SK-N-SH (cell line): Measurements from ENCODE around the gene KLHL41. TPM values are rescaled to one million over a fixed set of nuclear protein-coding genes. Genes with fewer than 3 reads are reported as not detected.

Source experiments
- CTCF ChIA-PET: fragments of 300-600, 350-600 bp; formaldehyde crosslinking; extraction: SDS; loops from one replicate; lab custom pipeline; 2021; lab: Yijun Ruan, JAX
- POLR2A ChIA-PET: fragments of 350-600 bp; sonication (Branson Sonifier 250); formaldehyde crosslinking; extraction: SDS; loops from one replicate; lab custom pipeline; 2020; ENCODE audit warnings: antibody characterized with exemption, inconsistent platforms; lab: Yijun Ruan, JAX
- DNase-seq: peaks from one replicate; pipeline ENCODE4 v3.0.0; 2012
- H2AFZ ChIP-seq: fragments of 200-600 bp; sonication (generic); 2 replicates; pipeline ENCODE4 v1.8.1; 2016; ENCODE audit warnings: antibody characterized with exemption, mild to moderate bottlenecking, low read depth
- H3F3A ChIP-seq: fragments of 200-600 bp; sonication (generic); replicated peaks from 2 replicates; pipeline ENCODE3; 2016; ENCODE audit warnings: antibody characterized with exemption, mild to moderate bottlenecking; ENCODE audit not compliant: insufficient read depth
- H3K27ac ChIP-seq, 2 experiments: fragments of 200-500 bp in 1 of 2; fragments of 200-600 bp in 1 of 2; sonication (Bioruptor generic) in 1 of 2; sonication (generic), shearing (Covaris generic) in 1 of 2; 2 replicates each; pipeline versions ENCODE4 v1.5.1 to v1.6.1; 2014 to 2016; ENCODE audit warnings: low read depth in 2 of 2, inconsistent platforms in 1 of 2, low read length in 1 of 2, mild to moderate bottlenecking in 1 of 2, mixed read lengths in 1 of 2
- H3K27me3 ChIP-seq: fragments of 200-600 bp; sonication (generic), shearing (Covaris generic); 2 replicates; pipeline ENCODE4 v1.6.1; 2016; ENCODE audit warnings: mixed run types; ENCODE audit not compliant: insufficient read depth
- H3K36me3 ChIP-seq, 2 experiments: fragments of 200-500 bp in 1 of 2; fragments of 200-600 bp in 1 of 2; sonication (Bioruptor generic) in 1 of 2; sonication (generic) in 1 of 2; replicated peaks in 1 of 2; 2 replicates each; pipeline versions ENCODE3 to v1.5.1; 2014 to 2016; ENCODE audit warnings: low read length in 1 of 2, mild to moderate bottlenecking in 1 of 2; ENCODE audit not compliant: insufficient read depth in 2 of 2, control insufficient read depth in 1 of 2
- H3K4me1 ChIP-seq, 2 experiments: fragments of 200-500 bp in 1 of 2; fragments of 200-600 bp in 1 of 2; sonication (Bioruptor generic) in 1 of 2; sonication (generic), shearing (Covaris generic) in 1 of 2; 2 replicates each; pipeline versions ENCODE4 v1.5.1 to v1.6.1; 2014 to 2016; ENCODE audit warnings: low read depth in 1 of 2, low read length in 1 of 2, mixed run types in 1 of 2; ENCODE audit not compliant: insufficient read depth in 2 of 2, control insufficient read depth in 1 of 2
- H3K4me2 ChIP-seq: fragments of 200-600 bp; sonication (generic), shearing (Covaris generic); 2 replicates; pipeline ENCODE4 v1.6.1; 2017; ENCODE audit warnings: mixed run types
- H3K4me3 ChIP-seq, 2 experiments: fragments of 200-500 bp in 1 of 2; fragments of 200-600 bp in 1 of 2; sonication (Bioruptor generic) in 1 of 2; sonication (generic), shearing (Covaris generic) in 1 of 2; 2 replicates each; pipeline versions ENCODE4 v1.5.1 to v1.8.1; 2014 to 2016; ENCODE audit warnings: low read depth in 2 of 2, inconsistent platforms in 1 of 2, low read length in 1 of 2, mild to moderate bottlenecking in 1 of 2, mixed read lengths in 1 of 2, moderate library complexity in 1 of 2
- H3K79me2 ChIP-seq: fragments of 200-600 bp; sonication (generic); 2 replicates; pipeline ENCODE4 v1.8.1; 2017; ENCODE audit warnings: mild to moderate bottlenecking; ENCODE audit not compliant: insufficient read depth
- H3K9ac ChIP-seq: fragments of 200-600 bp; sonication (generic); 2 replicates; pipeline ENCODE4 v1.6.1; 2017; ENCODE audit warnings: mixed run types
- H3K9me2 ChIP-seq: fragments of 200-600 bp; sonication (generic); 2 replicates; pipeline ENCODE4 v1.6.1; 2017; ENCODE audit warnings: mixed run types
- H3K9me3 ChIP-seq: fragments of 200-600 bp; sonication (generic); 2 replicates; pipeline ENCODE4 v1.6.1; 2017; ENCODE audit warnings: mixed run types, mild to moderate bottlenecking, moderate library complexity
- H4K20me1 ChIP-seq: fragments of 200-600 bp; sonication (generic); 2 replicates; pipeline ENCODE4 v1.6.1; 2017; ENCODE audit warnings: mild to moderate bottlenecking, mixed run types; ENCODE audit not compliant: insufficient read depth
- CHD2 ChIP-seq: fragments of 150-350 bp; IDR thresholded peaks from 2 replicates; pipeline ENCODE4 v1.6.1; 2018; ENCODE audit warnings: low read length; ENCODE audit not compliant: partially characterized antibody
- CTCF ChIP-seq: fragments of 200-600 bp; sonication (generic); IDR thresholded peaks from 2 replicates; pipeline ENCODE4 v1.6.1; 2017; ENCODE audit warnings: antibody characterized with exemption, mild to moderate bottlenecking, moderate library complexity
- ELF1 ChIP-seq: IDR thresholded peaks from 2 replicates; pipeline ENCODE4 v1.4.0; 2012
- EP300 ChIP-seq, 2 experiments: IDR thresholded peaks; 2 replicates each; pipeline versions ENCODE4 v1.4.0 to v1.6.1; 2012; ENCODE audit warnings: borderline replicate concordance in 1 of 2, low read depth in 1 of 2, low read length in 1 of 2
- EZH2phosphoT487 ChIP-seq: fragments of 200-600 bp; sonication (generic); IDR thresholded peaks from 2 replicates; pipeline ENCODE4 v1.6.1; 2017; ENCODE audit warnings: low read depth, mixed run types, mild to moderate bottlenecking, antibody characterized with exemption, moderate library complexity, borderline replicate concordance
- FOSL2 ChIP-seq: IDR thresholded peaks from 2 replicates; pipeline ENCODE4 v1.4.0; 2012; ENCODE audit warnings: low read depth, mild to moderate bottlenecking, moderate library complexity, borderline replicate concordance
- FOXJ3 ChIP-seq: sonication (generic); formaldehyde crosslinking; IDR thresholded peaks from 2 replicates; pipeline ENCODE4 v1.5.1; 2020; ENCODE audit warnings: mild to moderate bottlenecking, missing genetic modification reagents
- FOXM1 ChIP-seq: IDR thresholded peaks from 2 replicates; pipeline ENCODE4 v1.4.0; 2012; ENCODE audit warnings: low read depth, mild to moderate bottlenecking
- GATA2 ChIP-seq: sonication (generic); formaldehyde crosslinking; IDR thresholded peaks from 2 replicates; pipeline ENCODE4 v1.5.0; 2020; ENCODE audit warnings: mild to moderate bottlenecking, missing genetic modification reagents
- IRF3 ChIP-seq: fragments of 150-350 bp; IDR thresholded peaks from 2 replicates; pipeline ENCODE4 v1.6.1; 2016; ENCODE audit warnings: mild to moderate bottlenecking, low read depth, low read length
- MXI1 ChIP-seq: IDR thresholded peaks from 2 replicates; pipeline ENCODE4 v1.6.1; 2012; ENCODE audit warnings: mild to moderate bottlenecking, low read depth, low read length, improper control_type of control experiment
- NRF1 ChIP-seq: IDR thresholded peaks from 2 replicates; pipeline ENCODE4 v1.6.1; 2012; ENCODE audit warnings: low read depth, mild to moderate bottlenecking, low read length
- RAD21 ChIP-seq: IDR thresholded peaks from 2 replicates; pipeline ENCODE4 v1.6.1; 2012; ENCODE audit warnings: mild to moderate bottlenecking, low read length
- RFX5 ChIP-seq: IDR thresholded peaks from 2 replicates; pipeline ENCODE4 v1.6.1; 2012; ENCODE audit warnings: mild to moderate bottlenecking, improper control_type of control experiment, low read length
- RXRA ChIP-seq: IDR thresholded peaks from 2 replicates; pipeline ENCODE4 v1.4.0; 2012; ENCODE audit warnings: low read depth, mild to moderate bottlenecking, borderline replicate concordance
- TCF12 ChIP-seq: IDR thresholded peaks from 2 replicates; pipeline ENCODE4 v1.4.0; 2012
- TEAD4 ChIP-seq: IDR thresholded peaks from 2 replicates; pipeline ENCODE4 v1.4.0; 2012; ENCODE audit warnings: mild to moderate bottlenecking, borderline replicate concordance; ENCODE audit not compliant: insufficient read depth
- USF1 ChIP-seq: IDR thresholded peaks from 2 replicates; pipeline ENCODE4 v1.4.0; 2012; ENCODE audit warnings: low read depth, borderline replicate concordance
- YY1 ChIP-seq: IDR thresholded peaks from 2 replicates; pipeline ENCODE4 v1.4.0; 2012; ENCODE audit warnings: low read depth, mild to moderate bottlenecking
- ZBTB33 ChIP-seq: IDR thresholded peaks from 2 replicates; pipeline ENCODE4 v1.4.0; 2012; ENCODE audit warnings: low read depth, borderline replicate concordance
- polyA plus RNA-seq, 3 experiments: library from polyadenylated mRNA; depleted of rRNA; stranded (reverse); fragments of >200 nt; gene quantifications; 2 replicates each; pipeline ENCODE4 v1.2.3, GENCODE V29; 2012

KLHL41 gene
- polyA plus RNA-seq, 1 of the 3 experiments (the other 2 are of a cell fraction), result 0.26 TPM

- Histone ChIP-seq H3F3A (peaks cover 6% of the 10 kb centered on the region), H3K27me3 (no peaks in the 10 kb centered on the region), H3K4me1 (no peaks in the 10 kb centered on the region), H3K36me3 (peaks cover 31 to 36% of the 10 kb centered on the region in 2 experiments), H3K9me2 (no peaks in the 10 kb centered on the region), H3K4me3 (no peak overlapping the region), H3K9ac (no peak overlapping the region), H3K4me2 (no peak overlapping the region), H3K27ac (no peak overlapping the region), H3K9me3 (no peaks in the 10 kb centered on the region)
- ChIA-PET POLR2A (no interaction called here), CTCF (no interaction called here)
- DNase-seq, result no peak
- TF ChIP-seq GATA2 (CRISPR knock-in tag), result no peak
- TF ChIP-seq TCF12, result no peak
- no peak for TF ChIP-seq FOSL2
- no peak for TF ChIP-seq RXRA
- TF ChIP-seq RFX5, result no peak
- no peak for TF ChIP-seq FOXJ3 (CRISPR knock-in tag)
- TF ChIP-seq EZH2phosphoT487, result no peak
- no peak for TF ChIP-seq NRF1
- no peak for TF ChIP-seq EP300 (IDR thresholded peaks at IDR 0.05; ENCODE audit: borderline replicate concordance in 1 of 2, low read depth in 1 of 2, low read length in 1 of 2)
- TF ChIP-seq ZBTB33, result no peak
- no peak for TF ChIP-seq TEAD4
- TF ChIP-seq YY1, result no peak
- TF ChIP-seq ELF1, result no peak
- TF ChIP-seq RAD21, result no peak
- TF ChIP-seq CTCF, result no peak
- no peak for TF ChIP-seq IRF3
- TF ChIP-seq USF1, result no peak
- TF ChIP-seq MXI1, result no peak
- no peak for TF ChIP-seq CHD2
- TF ChIP-seq FOXM1, result no peak
- TF ChIP-seq, all 33 proteins: peak for 0
- Histone ChIP-seq H4K20me1 (no peaks in the 10 kb centered on the region), H3K79me2 (no peaks in the 10 kb centered on the region), H2AFZ (no peak overlapping the region)
These were observed 16.9 kb downstream of the KLHL41 start for GRCh38 chr2:169526451-169526850.
